ENCODE measurements around the gene MORF4L2. TPM values are rescaled to one million over a fixed set of nuclear protein-coding genes. Genes with fewer than 3 reads are reported as not detected.

MORF4L2 gene
- total RNA-seq: 100 to 1,000 TPM; 182 to 273 (median 218) TPM
- polyA plus RNA-seq: 100 to 1,000 TPM; 342 to 524 (median 422) TPM
- long read RNA-seq, donor 1, transcript MORF4L2-215 (4 exons, 451 nt): major isoform, 22 of 51 reads
- long read RNA-seq, donor 1, partial matches to known transcripts: 1 of 51 reads
- long read RNA-seq, donor 1, other reads (novel, unspliced or antisense): 12 of 51 reads
- long read RNA-seq, donor 2, transcript MORF4L2-210 (3 exons, 1,830 nt): minor isoform, 22 of 169 reads
- long read RNA-seq, donor 2, transcript MORF4L2-203 (4 exons, 1,983 nt): minor isoform, 15 of 169 reads
- long read RNA-seq, donor 2, transcript MORF4L2-215 (4 exons, 451 nt): major isoform, 55 of 169 reads
- long read RNA-seq, donor 2, transcript MORF4L2-214 (3 exons, 582 nt): minor isoform, 7 of 169 reads
- long read RNA-seq, donor 2, partial matches to known transcripts: 2 of 169 reads
- long read RNA-seq, donor 2, other reads (novel, unspliced or antisense): 46 of 169 reads

GRCh38 chrX:103686199-103687072, at the start of gene MORF4L2:
TSS of gene MORF4L2 (minus strand) at chrX:103686699. CDS start at chrX:103677027, 9,672 bp downstream.
- Histone ChIP-seq H3K27ac (peak within 1 kb of the TSS; percentile 87), H3K4me1 (peaks cover 5% of the 10 kb centered on the region), H3K9me3 (no peaks in the 10 kb centered on the region), H3K4me3 (peak within 1 kb of the TSS; percentile 71), H3K27me3 (ENCODE audit: insufficient read depth in 3 of 3, low read length in 2 of 3) (no peaks in the 10 kb centered on the region), H3K36me3 (ENCODE audit: insufficient read depth in 1 of 2, low read depth in 1 of 2) (peaks cover 4 to 37% of the 10 kb centered on the region in 2 donors)
- DNase-seq (peak; percentile 85 to 93), ATAC-seq (peak; percentile 87 to 90 (median 88))
- intact Hi-C loops (cut with DNase I): loop anchor here (5.0 to 10.0 kb wide), 4 partner anchors 52 to 152 kb away; partner anchors contain the start of gene TCEAL1 (in 1 of the 2)
- WGBS, 3 donors: 0 to 26% (median 0%) methylated on average over 37 of the region's 37 CpGs
- no peak for TF ChIP-seq CTCF (IDR thresholded peaks at IDR 0.05)

GRCh38 chrX:103734125-103734760, 47.7 kb upstream of the MORF4L2 start:
- no peak overlapping the region for H3K27ac ChIP-seq
- intact Hi-C loops (cut with DNase I): no loop called here
- TF ChIP-seq CTCF (IDR thresholded peaks at IDR 0.05): no peak
- no peaks in the 10 kb centered on the region for H3K36me3 ChIP-seq (ENCODE audit: insufficient read depth in 1 of 2, low read depth in 1 of 2)
- H3K4me1 ChIP-seq: no peaks in the 10 kb centered on the region
- whole genome bisulfite sequencing, 3 donors: 51 to 70% (median 67%) methylated on average over 4 of the region's 4 CpGs
- H3K9me3 ChIP-seq: no peaks in the 10 kb centered on the region
- ATAC-seq: no peak
- no peak overlapping the region for H3K4me3 ChIP-seq
- DNase-seq: no peak
- H3K27me3 ChIP-seq (ENCODE audit: insufficient read depth in 3 of 3, low read length in 2 of 3): peaks cover 0 to 57% (median 0%) of the 10 kb centered on the region in 3 donors

GRCh38 chrX:103733017-103733416, 46.5 kb upstream of the MORF4L2 start:
- Histone ChIP-seq H3K4me1 (no peaks in the 10 kb centered on the region), H3K36me3 (ENCODE audit: insufficient read depth in 1 of 2, low read depth in 1 of 2) (no peaks in the 10 kb centered on the region), H3K27me3 (ENCODE audit: insufficient read depth in 3 of 3, low read length in 2 of 3) (peaks cover 0 to 60% (median 0%) of the 10 kb centered on the region in 3 donors), H3K9me3 (no peaks in the 10 kb centered on the region), H3K27ac (no peak overlapping the region), H3K4me3 (no peak overlapping the region)
- DNase-seq (no peak), ATAC-seq (no peak)
- intact Hi-C loops (cut with DNase I): no loop called here
- 86 to 98% (median 94%) methylated on average over 1 of the region's 1 CpG for WGBS, 3 donors
- TF ChIP-seq CTCF (IDR thresholded peaks at IDR 0.05): no peak

- DNase-seq (no peak), ATAC-seq (peak; percentile 13 to 60 (median 38))
- no peak for TF ChIP-seq CTCF (IDR thresholded peaks at IDR 0.05)
- intact Hi-C loops (cut with DNase I): no loop called here
- 32 to 36% (median 34%) methylated on average over 8 of the region's 8 CpGs for WGBS, 3 donors
- Histone ChIP-seq H3K9me3 (no peaks in the 10 kb centered on the region), H3K4me3 (no peak overlapping the region), H3K4me1 (no peaks in the 10 kb centered on the region), H3K27ac (peak overlapping the region; percentile 5), H3K36me3 (ENCODE audit: insufficient read depth in 1 of 2, low read depth in 1 of 2) (no peaks in the 10 kb centered on the region), H3K27me3 (ENCODE audit: insufficient read depth in 3 of 3, low read length in 2 of 3) (peaks cover 0 to 58% (median 0%) of the 10 kb centered on the region in 3 donors)
Measured at GRCh38 chrX:103730796-103731493, 44.4 kb upstream of the MORF4L2 start.
